Astrocyte (in vitro differentiated cells and primary cell): ENCODE measurements around the gene RBMX2.

ENCODE experiments used
- EZH2 ChIP-seq: IDR thresholded peaks from 2 replicates; pipeline ENCODE4 v1.6.1; 2012; ENCODE audit warnings: mild to moderate bottlenecking, low read length, inconsistent platforms; ENCODE audit not compliant: insufficient read depth
- TF ChIP-seq, protein P1 (sequence below): IDR thresholded peaks from 2 replicates; pipeline ENCODE4 v1.5.1; 2011; ENCODE audit warnings: low read depth, mild to moderate bottlenecking, inconsistent platforms, low read length, moderate library complexity; ENCODE audit not compliant: insufficient read depth

DNA sequence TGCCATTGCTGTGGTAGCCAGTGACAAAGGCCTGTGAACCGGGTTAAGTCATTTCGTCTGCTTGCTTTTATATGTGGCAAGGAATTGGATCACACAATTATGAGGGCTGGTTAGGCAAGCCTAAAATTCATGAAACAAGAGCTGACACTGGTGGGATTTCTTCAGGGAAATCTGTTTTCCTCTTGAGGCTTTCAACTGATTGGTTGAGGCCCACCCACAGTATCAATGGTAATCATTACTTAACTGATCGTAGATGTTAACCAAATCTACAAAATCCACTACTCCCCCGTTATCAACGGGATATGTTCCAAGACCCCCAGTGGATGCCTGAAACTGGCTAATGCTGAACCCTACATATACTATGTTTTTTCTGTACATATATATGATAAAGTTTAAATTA lies 13.0 kb downstream of the RBMX2 start:
- TF ChIP-seq, protein P1, sequence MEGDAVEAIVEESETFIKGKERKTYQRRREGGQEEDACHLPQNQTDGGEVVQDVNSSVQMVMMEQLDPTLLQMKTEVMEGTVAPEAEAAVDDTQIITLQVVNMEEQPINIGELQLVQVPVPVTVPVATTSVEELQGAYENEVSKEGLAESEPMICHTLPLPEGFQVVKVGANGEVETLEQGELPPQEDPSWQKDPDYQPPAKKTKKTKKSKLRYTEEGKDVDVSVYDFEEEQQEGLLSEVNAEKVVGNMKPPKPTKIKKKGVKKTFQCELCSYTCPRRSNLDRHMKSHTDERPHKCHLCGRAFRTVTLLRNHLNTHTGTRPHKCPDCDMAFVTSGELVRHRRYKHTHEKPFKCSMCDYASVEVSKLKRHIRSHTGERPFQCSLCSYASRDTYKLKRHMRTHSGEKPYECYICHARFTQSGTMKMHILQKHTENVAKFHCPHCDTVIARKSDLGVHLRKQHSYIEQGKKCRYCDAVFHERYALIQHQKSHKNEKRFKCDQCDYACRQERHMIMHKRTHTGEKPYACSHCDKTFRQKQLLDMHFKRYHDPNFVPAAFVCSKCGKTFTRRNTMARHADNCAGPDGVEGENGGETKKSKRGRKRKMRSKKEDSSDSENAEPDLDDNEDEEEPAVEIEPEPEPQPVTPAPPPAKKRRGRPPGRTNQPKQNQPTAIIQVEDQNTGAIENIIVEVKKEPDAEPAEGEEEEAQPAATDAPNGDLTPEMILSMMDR: no peak
- no peak for TF ChIP-seq EZH2
